ENCODE data around the gene TBX15.

DNA sequence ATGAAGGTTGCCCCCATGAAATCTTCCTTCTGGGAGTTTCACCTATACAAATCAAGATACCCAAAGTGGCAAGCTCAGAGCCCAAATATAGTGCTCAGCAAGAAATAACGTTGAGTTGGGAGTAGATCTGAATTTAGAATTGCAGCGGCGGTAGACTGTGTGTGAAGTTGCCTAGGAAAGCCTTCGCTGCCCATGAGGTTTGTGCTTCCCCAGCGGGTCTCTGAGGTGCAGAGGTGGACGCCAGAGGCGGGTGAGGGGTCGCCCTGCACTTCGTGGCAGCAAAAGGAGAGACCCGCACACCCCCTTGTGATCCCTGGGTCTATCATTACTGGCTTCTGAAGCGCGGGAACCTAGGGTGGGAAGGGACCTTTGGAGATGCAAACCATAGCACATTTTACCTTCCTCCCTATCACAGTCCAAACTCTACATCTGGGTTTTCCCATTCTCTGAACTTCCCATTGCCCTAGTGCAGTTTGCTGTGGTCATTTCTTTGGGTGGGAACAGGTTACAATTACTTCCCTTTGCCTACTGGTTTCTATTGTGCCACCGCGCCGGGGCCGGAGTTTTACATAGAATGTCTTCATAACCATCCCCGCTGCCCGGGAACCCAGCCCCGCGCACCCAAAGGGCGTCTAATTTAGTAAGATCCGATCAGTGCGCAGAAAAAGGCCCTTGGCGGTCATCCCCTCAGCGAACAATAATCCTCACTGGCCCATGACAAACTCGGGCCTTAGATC lies 5.2 kb downstream of the TBX15 start:
- TF ChIP-seq POLR2A (IDR thresholded peaks at IDR 0.05): no peak
- TF ChIP-seq EP300 (IDR thresholded peaks at IDR 0.05): no peak
